Measurements from ENCODE around the gene RGS7BP.

RGS7BP gene

DNA sequence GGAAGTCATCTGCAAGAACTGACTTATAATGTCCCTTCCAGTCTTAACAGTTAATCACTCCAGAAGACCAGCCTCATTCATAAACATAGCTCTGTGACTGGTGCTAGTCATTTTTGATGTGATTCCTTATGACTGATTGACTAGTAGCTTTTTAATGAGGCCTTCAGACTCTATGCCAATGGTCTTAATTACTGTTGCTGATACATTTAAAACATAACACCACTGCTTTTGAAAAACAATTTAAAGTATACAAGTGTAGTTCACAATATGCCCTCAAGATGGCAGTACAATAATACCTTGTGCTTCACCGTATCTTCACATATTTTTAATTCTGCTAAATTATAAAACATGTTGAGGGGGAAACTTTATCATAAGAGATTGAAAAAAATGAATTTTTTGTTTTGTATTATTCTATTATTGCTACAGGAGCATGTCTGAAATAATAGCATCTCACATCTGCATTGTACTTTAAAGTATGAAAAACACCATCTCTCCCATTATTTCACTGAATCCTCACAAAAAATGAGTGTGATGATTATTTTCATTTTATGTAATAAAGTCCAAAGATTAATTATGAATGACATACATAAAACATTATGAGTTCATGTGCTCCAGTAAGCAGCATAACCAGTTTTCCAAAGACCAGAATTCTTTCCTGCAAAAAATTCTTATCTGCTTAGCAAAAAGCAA lies 129.3 kb downstream of the RGS7BP start:
- DNase-seq (ENCODE audit: low spot score) = peak; percentile 64

DNA sequence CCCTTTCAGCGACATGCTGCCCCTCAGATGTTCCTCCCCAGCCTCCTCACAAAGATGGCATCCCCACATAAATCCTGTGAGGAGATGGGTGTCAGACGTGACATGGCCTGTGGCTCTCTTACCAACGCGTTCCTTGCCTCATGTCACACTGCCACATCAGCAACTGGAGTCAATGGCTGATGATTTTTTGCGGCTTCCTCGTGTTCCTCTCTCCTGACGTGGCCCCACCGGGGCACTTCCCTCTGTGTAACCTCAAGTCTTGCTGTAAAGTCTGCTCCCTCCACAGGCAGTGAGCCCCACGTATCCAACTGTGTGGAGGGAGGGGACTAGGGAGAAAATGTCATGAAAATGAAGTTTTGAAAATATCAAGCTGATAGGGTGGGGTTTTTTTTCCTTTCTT lies 131.3 kb downstream of the RGS7BP start:
- DNase-seq (ENCODE audit: low spot score) = no peak

DNA sequence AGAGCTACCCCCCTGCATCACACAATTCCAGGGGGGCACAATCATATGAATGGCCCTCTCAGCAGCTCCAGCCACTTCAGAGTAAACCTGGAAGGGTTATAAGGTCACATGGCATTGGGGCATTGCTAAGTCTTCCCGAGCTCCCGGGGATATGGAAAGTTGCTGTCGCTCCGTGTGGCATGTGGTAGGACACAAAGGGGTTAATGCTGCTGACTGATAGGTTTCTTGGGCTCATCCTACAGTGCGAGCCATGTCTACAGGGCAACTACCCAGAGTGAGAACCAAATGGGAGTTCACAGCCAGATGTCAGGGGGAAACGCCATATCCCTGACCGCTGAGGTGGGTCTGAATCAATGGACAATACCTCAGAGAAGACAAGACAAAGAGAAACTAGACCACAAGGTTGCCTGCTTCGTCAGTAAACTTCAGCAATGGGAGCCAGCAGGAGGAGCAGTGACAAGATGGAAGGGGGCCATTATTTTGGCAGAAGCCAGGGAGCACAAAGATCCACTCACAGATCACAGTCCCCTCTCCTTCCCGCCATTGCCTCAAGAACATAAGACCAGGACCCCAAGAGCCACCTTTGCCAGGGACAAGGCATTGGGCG lies 132.1 kb downstream of the RGS7BP start:
- no peak for DNase-seq (ENCODE audit: low spot score)

DNA sequence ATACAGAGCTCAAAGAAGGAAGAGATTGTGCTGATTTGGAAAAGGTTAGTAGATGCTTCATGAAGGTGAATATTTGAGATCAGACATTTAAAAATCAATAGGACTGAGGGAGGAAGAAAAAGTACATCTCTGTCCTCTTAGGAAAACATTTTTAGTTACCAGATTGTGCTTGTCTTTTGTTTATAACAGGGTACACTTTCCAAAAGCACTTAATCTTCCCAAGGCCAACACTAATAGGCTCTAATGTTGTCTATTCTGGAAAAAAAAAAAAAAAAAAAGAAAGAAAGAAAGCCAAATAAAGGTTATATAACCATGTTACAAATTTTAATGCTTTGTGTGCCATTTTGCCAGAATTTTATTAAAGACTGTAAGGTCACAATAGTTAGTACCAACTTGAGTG lies 139.0 kb downstream of the RGS7BP start:
- DNase-seq (ENCODE audit: low spot score) = no peak

DNA sequence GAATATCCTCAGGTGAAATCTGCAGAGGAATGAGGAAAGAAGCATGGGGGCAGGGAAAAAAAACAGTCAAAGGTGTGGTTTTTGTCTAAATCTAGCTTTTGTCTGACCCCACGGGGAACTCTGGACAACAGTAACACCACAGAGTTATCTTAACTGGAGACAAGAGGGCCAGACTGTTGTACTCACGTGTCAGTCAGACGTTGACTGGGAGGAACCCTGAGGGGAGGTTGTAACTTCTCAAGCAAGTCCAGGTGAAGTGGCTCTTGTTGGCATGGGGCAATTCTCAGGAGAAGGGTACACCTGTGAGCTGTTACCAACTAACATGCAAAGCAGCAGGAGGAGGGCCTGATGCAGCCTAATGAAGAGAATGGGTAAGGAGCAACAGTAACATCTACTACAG lies 140.4 kb downstream of the RGS7BP start:
- no peak for DNase-seq (ENCODE audit: low spot score)

DNA sequence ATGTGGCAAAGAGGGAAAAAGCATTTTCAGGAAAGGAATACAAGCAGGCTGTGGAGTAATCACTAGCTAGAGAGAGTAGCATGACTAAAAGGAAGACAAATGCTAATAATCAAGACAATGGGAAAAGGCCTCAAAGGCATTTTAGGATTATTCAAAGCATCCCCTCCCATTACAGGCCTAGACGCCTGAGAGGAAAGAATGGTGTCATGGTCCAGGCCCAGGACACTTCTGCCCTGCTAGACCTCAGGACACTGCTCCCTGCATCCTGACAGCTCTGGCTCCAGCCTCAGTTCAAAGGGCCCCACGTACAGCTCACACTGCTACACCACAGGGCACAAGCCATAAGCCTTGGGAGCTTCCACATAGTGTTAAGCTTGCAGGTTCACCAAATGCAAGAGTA lies 143.7 kb downstream of the RGS7BP start:
- no peak for DNase-seq (ENCODE audit: low spot score)

DNA sequence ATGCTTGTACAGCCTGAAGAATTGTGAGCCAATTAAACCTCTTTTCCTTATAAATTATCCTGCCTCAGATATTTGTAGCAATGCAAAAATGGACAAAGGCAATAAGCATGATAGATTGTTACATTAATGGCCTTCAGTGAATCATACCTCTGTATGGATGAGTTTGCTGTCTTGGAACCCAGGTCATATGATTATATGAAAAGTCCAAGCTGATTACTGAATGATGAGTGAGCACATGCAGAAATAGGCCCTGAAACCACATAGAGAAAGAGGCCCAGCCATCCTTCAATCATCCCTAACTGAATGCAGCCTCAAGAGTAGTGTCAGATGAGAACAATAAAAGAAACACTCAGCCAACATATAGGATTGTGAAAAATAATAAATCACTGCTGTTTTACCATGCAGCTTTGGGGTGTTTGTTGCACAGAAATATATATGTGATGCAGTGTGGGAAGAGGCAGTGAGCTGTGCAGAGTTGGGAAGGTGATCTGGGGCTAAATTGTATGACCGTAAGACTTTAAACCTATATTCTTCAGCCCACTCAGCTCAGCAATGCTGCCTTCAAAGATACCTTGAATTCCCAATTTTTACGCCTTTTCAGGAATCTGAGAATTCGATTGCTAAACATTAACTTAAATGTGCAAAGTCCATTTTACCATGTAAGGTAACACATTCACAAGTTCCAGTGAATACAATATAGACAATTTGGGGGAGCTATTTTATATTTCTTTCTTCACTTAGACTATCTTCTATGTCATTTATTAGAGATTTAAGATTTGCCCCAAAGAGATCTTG lies 148.1 kb downstream of the RGS7BP start:
- no peak for DNase-seq (ENCODE audit: low spot score)

DNA sequence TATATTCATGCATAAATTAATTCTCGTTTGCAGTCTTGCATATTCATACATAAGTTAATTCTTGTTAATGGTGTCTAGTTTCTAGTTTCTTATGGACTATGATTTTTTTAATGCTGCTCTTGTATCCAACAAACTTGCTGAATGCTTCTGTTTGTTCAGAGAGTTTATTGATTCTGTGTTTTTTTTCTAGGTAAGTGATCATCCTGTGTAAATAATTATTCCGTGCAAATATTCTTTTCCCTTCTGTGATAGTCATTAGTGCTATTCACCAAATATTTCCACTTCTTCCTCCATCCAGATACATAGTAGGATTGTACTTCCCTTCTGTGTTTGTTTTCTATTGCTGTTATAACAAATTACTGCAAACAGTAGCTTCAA lies 148.7 kb downstream of the RGS7BP start:
- no peak for DNase-seq (ENCODE audit: low spot score)

DNA sequence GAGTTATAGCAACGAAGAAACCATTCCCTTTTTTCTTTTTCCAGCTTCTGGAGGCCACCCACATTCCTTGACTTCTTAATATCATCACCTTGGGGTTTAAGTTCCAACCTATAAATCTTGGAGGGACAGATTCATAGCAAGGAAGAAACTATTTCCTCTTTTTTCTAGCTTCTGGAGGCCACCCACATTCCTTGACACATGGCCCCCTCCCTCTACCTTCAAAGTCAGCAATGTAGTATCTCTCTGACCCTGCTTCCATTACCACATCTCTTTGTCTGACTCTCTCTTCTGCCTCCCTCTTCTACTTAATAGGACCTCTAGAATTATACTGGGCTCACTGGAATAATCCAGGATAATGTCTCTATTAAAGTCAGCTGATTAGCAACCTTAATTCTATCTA lies 149.8 kb downstream of the RGS7BP start:
- DNase-seq (ENCODE audit: low spot score) = no peak

DNA sequence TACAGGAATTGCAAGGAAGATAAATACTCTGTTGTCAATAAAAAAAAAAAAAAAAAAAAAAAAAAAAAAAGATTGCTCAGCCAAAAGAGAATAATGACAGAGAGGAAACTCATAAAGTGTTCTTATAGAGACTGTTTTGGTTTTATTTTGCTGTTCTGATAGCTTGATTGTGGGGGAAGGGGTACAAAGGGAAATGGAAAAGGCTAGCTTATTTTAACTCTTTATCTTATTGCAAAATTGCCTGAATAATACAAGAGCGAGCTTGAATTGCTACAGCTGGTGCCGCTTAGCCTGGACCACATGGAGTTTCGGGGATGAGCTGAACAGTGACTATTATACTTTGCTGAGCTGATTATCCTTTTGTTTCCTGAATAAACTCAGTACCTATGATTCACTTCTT lies 153.5 kb downstream of the RGS7BP start:
- DNase-seq (ENCODE audit: low spot score) = no peak

All from kidney capillary endothelial cell (primary cell).